HG03045 (cell line): Measurements from ENCODE around the gene PABPC1L.

Experiments
- ATAC-seq: cut with Tn5 transposase; IDR thresholded peaks from one replicate; pipeline ENCODE4 v1.9.1; 2021; ENCODE audit warnings: mild to moderate bottlenecking, moderate library complexity; ENCODE audit not compliant: unreplicated experiment

The PABPC1L gene

GRCh38 chr20:44966030-44966961, 56.4 kb downstream of the PABPC1L start, which contains the start of gene STK4:
TSS of gene STK4 (plus strand) at chr20:44966512. CDS start at chr20:44966569, 57 bp downstream.
- peak; percentile 70 for ATAC-seq

GRCh38 chr20:44967207-44967807, 57.4 kb downstream of the PABPC1L start:
- ATAC-seq, result no peak

- no peak for ATAC-seq
Measured at GRCh38 chr20:44969300-44969894, 59.5 kb downstream of the PABPC1L start.

GRCh38 chr20:44970243-44970757, 60.4 kb downstream of the PABPC1L start:
- no peak for ATAC-seq

GRCh38 chr20:44973053-44973452, 63.2 kb downstream of the PABPC1L start:
- no peak for ATAC-seq

GRCh38 chr20:44976698-44977097, 66.8 kb downstream of the PABPC1L start:
- ATAC-seq, result no peak

- ATAC-seq, result peak; percentile 88
Measured at GRCh38 chr20:44979090-44979621, 69.3 kb downstream of the PABPC1L start.

- no peak for ATAC-seq
Measured at GRCh38 chr20:44981736-44982406, 72.0 kb downstream of the PABPC1L start.

GRCh38 chr20:44983093-44983674, 73.3 kb downstream of the PABPC1L start:
- ATAC-seq, result no peak

GRCh38 chr20:44988631-44989171, 78.8 kb downstream of the PABPC1L start:
- no peak for ATAC-seq
